DOHH2 (cell line): ENCODE data around the gene RAB6D.
"Not testable (repeated sequence)": the region's sequence is repeated elsewhere in the genome, so short reads cannot be mapped to it uniquely, and the experiment has no call there.

Experiments
- H3F3A ChIP-seq: fragments of 200-600 bp; sonication (generic), shearing (Covaris generic); 2 replicates; pipeline ENCODE4 v1.6.0; 2016; ENCODE audit warnings: antibody characterized with exemption, mild to moderate bottlenecking; ENCODE audit not compliant: control insufficient read depth, insufficient read depth
- H3K27ac ChIP-seq: fragments of 200-600 bp; sonication (generic); 2 replicates; pipeline ENCODE4 v1.5.1; 2014; ENCODE audit warnings: low read depth, mild to moderate bottlenecking, low read length, moderate library complexity
- H3K27me3 ChIP-seq: fragments of 200-600 bp; sonication (generic); 2 replicates; pipeline ENCODE4 v1.6.1; 2014; ENCODE audit warnings: mild to moderate bottlenecking, low read length, mixed read lengths; ENCODE audit not compliant: control insufficient read depth
- H3K36me3 ChIP-seq: fragments of 200-600 bp; sonication (generic); 2 replicates; pipeline ENCODE4 v1.6.1; 2014; ENCODE audit warnings: mild to moderate bottlenecking, low read length, moderate library complexity, mixed read lengths; ENCODE audit not compliant: control insufficient read depth
- H3K4me1 ChIP-seq: fragments of 200-600 bp; sonication (generic); 2 replicates; pipeline ENCODE4 v1.6.1; 2014; ENCODE audit warnings: mild to moderate bottlenecking, low read length, mixed read lengths; ENCODE audit not compliant: control insufficient read depth
- H3K4me2 ChIP-seq: fragments of 200-600 bp; sonication (generic); 2 replicates; pipeline ENCODE4 v1.6.0; 2014; ENCODE audit warnings: mild to moderate bottlenecking, low read length, moderate library complexity
- H3K4me3 ChIP-seq: fragments of 200-600 bp; sonication (generic); 2 replicates; pipeline ENCODE4 v1.5.1; 2014; ENCODE audit warnings: mild to moderate bottlenecking, low read length, mixed read lengths
- H3K79me2 ChIP-seq: fragments of 200-600 bp; sonication (generic); 2 replicates; pipeline ENCODE4 v1.6.1; 2014; ENCODE audit warnings: mild to moderate bottlenecking, low read length, mixed read lengths; ENCODE audit not compliant: control insufficient read depth
- H3K9me2 ChIP-seq: fragments of 200-600 bp; sonication (generic); replicated peaks from 2 replicates; pipeline ENCODE4 v1.6.1; 2014; ENCODE audit warnings: mild to moderate bottlenecking, low read length, mixed read lengths; ENCODE audit not compliant: control insufficient read depth
- H3K9me3 ChIP-seq: fragments of 200-600 bp; sonication (generic); 2 replicates; pipeline ENCODE4 v1.6.1; 2014; ENCODE audit warnings: antibody characterized with exemption, low read length, mixed read lengths; ENCODE audit not compliant: control insufficient read depth, insufficient read depth
- H4K20me1 ChIP-seq: fragments of 200-600 bp; sonication (generic); 2 replicates; pipeline ENCODE4 v1.6.0; 2014; ENCODE audit warnings: low read depth, mild to moderate bottlenecking, antibody characterized with exemption, low read length, moderate library complexity; ENCODE audit not compliant: control insufficient read depth, insufficient read depth
- EZH2phosphoT487 ChIP-seq: fragments of 200-600 bp; sonication (generic); IDR thresholded peaks from 2 replicates; pipeline ENCODE4 v1.6.1; 2017; ENCODE audit warnings: borderline replicate concordance, mild to moderate bottlenecking, antibody characterized with exemption, low read length, moderate library complexity, mixed read lengths
- TF ChIP-seq, protein P1 (sequence below): fragments of 200-600 bp; sonication (generic); IDR thresholded peaks from one replicate; pipeline ENCODE4 v1.5.1; 2014; ENCODE audit warnings: antibody characterized with exemption, mild to moderate bottlenecking, low read depth, low read length; ENCODE audit not compliant: poor library complexity, severe bottlenecking

RAB6D gene

DNA sequence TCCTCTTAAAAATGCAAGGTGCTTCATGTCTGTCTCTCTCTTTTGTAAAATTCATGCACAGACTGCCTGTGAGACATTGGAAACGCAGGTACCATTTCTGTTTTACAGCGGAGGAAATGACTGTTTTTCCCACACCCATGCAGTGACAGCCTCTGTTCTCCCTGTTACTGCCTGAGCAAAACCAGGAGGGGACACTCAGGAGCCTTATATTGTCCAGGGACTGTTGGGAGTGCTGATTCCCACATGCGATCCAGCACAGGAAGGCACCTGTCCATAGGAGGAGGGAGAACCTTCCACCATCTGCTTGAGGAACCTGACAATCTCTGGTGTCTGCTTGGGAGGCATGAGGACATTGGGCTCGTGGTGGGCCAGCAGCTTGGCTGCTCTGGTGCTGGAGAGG, 36.9 kb upstream of the RAB6D start:
- H4K20me1 ChIP-seq = no peaks in the 10 kb centered on the region
- H3K27ac ChIP-seq = no peak overlapping the region
- H3K4me1 ChIP-seq = no peaks in the 10 kb centered on the region
- no peak overlapping the region for H3K4me2 ChIP-seq
- H3K4me3 ChIP-seq = no peak overlapping the region
- H3F3A ChIP-seq = no peaks in the 10 kb centered on the region
- no peaks in the 10 kb centered on the region for H3K9me3 ChIP-seq
- TF ChIP-seq EZH2phosphoT487 = no peak
- no peaks in the 10 kb centered on the region for H3K9me2 ChIP-seq
- H3K79me2 ChIP-seq = no peaks in the 10 kb centered on the region
- no peaks in the 10 kb centered on the region for H3K36me3 ChIP-seq
- no peaks in the 10 kb centered on the region; the same call in 1 of the 2 replicates for H3K27me3 ChIP-seq

DNA sequence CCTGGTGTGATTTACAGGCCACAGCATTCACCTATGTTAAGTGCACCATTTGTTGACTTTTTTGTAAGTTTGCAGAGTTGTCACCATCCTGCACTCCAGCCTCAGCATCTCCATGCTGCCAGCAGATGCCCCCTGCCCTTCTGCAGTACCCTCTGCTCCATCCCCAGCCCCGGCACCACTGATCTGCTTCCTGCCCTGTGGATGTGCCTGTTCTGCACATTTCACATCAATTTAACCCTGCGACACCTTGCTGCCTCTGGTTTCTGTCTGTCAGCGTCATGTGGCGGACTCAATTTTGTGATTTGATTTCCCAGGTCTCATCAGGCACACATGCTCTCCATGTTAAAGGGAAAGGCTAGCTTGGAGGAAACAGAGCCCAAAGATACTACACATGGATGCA, 36.5 kb upstream of the RAB6D start:
- H3K4me3 ChIP-seq, H3K9me3 ChIP-seq, H3F3A ChIP-seq, H3K4me1 ChIP-seq, H3K27me3 ChIP-seq, H3K36me3 ChIP-seq, H3K4me2 ChIP-seq, H3K9me2 ChIP-seq, H4K20me1 ChIP-seq, H3K27ac ChIP-seq, H3K79me2 ChIP-seq: not testable (repeated sequence)

GRCh38 chr2:131396209-131396608, 32.2 kb upstream of the RAB6D start:
- H3K9me3 ChIP-seq, H3K27me3 ChIP-seq, H4K20me1 ChIP-seq, H3K4me1 ChIP-seq, H3K9me2 ChIP-seq, H3K27ac ChIP-seq, H3K4me2 ChIP-seq, H3F3A ChIP-seq, H3K36me3 ChIP-seq, H3K4me3 ChIP-seq, H3K79me2 ChIP-seq: not testable (repeated sequence)

GRCh38 chr2:131395024-131395645, 31.2 kb upstream of the RAB6D start:
- H3K36me3 ChIP-seq, H3K4me2 ChIP-seq, H3K4me3 ChIP-seq, H3K9me3 ChIP-seq, H3K9me2 ChIP-seq, H3K27ac ChIP-seq, H3K4me1 ChIP-seq, H3K79me2 ChIP-seq, H4K20me1 ChIP-seq, H3F3A ChIP-seq, H3K27me3 ChIP-seq: not testable (repeated sequence)

- Histone ChIP-seq H3K4me3 (no peak overlapping the region), H4K20me1 (no peaks in the 10 kb centered on the region), H3K4me2 (no peak overlapping the region), H3K79me2 (no peaks in the 10 kb centered on the region), H3K9me2 (no peaks in the 10 kb centered on the region), H3K27ac (no peak overlapping the region), H3K9me3 (no peaks in the 10 kb centered on the region), H3K36me3 (no peaks in the 10 kb centered on the region), H3K4me1 (no peaks in the 10 kb centered on the region), H3F3A (no peaks in the 10 kb centered on the region), H3K27me3 (no peaks in the 10 kb centered on the region)
- TF ChIP-seq, protein P1, sequence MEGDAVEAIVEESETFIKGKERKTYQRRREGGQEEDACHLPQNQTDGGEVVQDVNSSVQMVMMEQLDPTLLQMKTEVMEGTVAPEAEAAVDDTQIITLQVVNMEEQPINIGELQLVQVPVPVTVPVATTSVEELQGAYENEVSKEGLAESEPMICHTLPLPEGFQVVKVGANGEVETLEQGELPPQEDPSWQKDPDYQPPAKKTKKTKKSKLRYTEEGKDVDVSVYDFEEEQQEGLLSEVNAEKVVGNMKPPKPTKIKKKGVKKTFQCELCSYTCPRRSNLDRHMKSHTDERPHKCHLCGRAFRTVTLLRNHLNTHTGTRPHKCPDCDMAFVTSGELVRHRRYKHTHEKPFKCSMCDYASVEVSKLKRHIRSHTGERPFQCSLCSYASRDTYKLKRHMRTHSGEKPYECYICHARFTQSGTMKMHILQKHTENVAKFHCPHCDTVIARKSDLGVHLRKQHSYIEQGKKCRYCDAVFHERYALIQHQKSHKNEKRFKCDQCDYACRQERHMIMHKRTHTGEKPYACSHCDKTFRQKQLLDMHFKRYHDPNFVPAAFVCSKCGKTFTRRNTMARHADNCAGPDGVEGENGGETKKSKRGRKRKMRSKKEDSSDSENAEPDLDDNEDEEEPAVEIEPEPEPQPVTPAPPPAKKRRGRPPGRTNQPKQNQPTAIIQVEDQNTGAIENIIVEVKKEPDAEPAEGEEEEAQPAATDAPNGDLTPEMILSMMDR = no peak
- TF ChIP-seq EZH2phosphoT487 = no peak
Measured at GRCh38 chr2:131394147-131394931, 30.4 kb upstream of the RAB6D start.

GRCh38 chr2:131391953-131392352, 28.0 kb upstream of the RAB6D start:
- not testable (repeated sequence) for H3K4me2 ChIP-seq, H3K4me1 ChIP-seq, H4K20me1 ChIP-seq, H3K79me2 ChIP-seq, H3K4me3 ChIP-seq, H3K27ac ChIP-seq, H3F3A ChIP-seq, H3K27me3 ChIP-seq, H3K36me3 ChIP-seq, H3K9me3 ChIP-seq, H3K9me2 ChIP-seq

DNA sequence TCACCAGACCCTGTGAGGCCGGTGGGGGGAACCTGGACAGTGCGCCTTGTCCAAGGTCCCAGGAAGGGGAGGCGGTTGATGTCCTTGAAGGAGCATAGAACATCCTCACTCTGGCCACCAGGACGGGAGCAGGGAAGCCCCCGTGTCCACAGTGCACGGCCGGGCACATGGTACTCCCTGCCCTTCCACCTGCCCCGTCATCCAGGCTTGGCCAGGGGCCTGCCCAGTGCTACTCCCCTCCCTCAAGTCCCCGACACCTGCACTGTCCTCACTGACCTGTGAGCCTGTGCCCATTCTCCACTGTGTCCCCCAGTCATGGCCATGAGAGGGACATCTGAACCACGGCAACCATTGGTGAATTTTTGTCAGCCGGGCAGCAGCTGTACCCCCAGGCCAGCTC, 27.5 kb upstream of the RAB6D start:
- not testable (repeated sequence) for H3K27ac ChIP-seq, H3K36me3 ChIP-seq, H3K4me1 ChIP-seq, H3K9me2 ChIP-seq, H3F3A ChIP-seq, H4K20me1 ChIP-seq, H3K9me3 ChIP-seq, H3K27me3 ChIP-seq, H3K4me2 ChIP-seq, H3K4me3 ChIP-seq, H3K79me2 ChIP-seq
